Liver (tissue), 3 donors: ENCODE results near the gene MOSPD3.

ENCODE experiments used
- EGR1 ChIP-seq, 2 donors: IDR thresholded peaks; 2 replicates each; pipeline ENCODE4 v1.6.1; 2016 to 2018; ENCODE audit warnings: antibody characterized with exemption in 2 of 2, low read depth in 2 of 2
- GABPA ChIP-seq, 2 donors: IDR thresholded peaks in 1 of 2; conservative IDR thresholded peaks in 1 of 2; 2 replicates each; pipeline ENCODE4 v1.6.1; 2016; ENCODE audit warnings: antibody characterized with exemption in 2 of 2, mild to moderate bottlenecking in 1 of 2, moderate library complexity in 1 of 2
- TF ChIP-seq, protein P1 (sequence below): fragments of 150-350 bp; IDR thresholded peaks from 2 replicates; pipeline ENCODE4 v1.5.1; 2017; ENCODE audit warnings: improper control_type of control experiment, low read depth, low read length; ENCODE audit not compliant: missing input control
- TF ChIP-seq, protein P2 (sequence below): IDR thresholded peaks from 2 replicates; pipeline ENCODE4 v1.6.1; 2016; ENCODE audit warnings: antibody characterized with exemption, mild to moderate bottlenecking
- donor health status: healthy.
- donor health status: healthy.

DNA sequence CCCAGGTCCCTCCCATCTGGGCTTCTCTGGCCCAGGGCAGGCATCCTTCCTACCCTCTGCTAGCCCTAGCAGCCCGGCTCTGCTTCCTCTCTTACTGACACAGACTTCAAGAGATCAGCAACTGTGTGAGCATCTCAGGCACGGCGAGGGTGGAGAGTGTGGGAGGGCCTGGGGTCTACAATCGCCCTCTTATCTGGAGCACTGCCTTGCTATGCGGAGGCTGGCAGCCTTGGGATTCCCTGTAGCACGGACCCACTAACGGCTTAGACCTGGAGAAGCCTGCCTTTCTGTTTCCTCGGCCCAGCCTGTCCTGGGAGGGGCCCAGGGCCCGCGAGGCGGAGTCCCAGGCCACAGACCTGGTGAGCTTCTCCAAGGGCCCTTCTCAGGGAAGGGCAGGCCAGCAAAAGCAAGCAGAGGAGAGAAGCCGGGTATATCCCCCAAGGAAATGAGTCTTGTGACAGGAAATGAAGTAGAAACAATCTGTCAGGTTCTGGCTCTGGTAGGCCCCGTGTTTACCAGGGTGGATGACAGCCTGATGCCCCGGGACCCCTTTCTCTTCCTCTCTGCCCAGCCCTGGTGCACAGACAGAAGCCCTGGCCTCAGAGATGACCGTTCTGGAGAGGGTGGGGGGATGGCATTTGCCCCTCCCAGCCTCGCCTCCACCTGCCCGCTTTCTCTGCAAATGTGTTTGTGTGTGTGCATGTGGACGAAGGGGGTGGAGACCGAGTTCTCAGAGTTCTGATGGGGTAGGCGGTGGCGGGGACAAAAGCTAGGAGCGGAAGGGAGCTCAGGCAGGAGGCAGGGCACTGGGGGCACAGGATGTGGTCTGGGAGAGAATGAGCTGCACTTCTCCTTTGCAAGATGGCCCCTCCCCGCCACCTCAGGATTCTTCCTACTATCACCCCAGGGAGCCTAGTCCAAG is 28.9 kb upstream of the MOSPD3 start:
- TF ChIP-seq, protein P1, sequence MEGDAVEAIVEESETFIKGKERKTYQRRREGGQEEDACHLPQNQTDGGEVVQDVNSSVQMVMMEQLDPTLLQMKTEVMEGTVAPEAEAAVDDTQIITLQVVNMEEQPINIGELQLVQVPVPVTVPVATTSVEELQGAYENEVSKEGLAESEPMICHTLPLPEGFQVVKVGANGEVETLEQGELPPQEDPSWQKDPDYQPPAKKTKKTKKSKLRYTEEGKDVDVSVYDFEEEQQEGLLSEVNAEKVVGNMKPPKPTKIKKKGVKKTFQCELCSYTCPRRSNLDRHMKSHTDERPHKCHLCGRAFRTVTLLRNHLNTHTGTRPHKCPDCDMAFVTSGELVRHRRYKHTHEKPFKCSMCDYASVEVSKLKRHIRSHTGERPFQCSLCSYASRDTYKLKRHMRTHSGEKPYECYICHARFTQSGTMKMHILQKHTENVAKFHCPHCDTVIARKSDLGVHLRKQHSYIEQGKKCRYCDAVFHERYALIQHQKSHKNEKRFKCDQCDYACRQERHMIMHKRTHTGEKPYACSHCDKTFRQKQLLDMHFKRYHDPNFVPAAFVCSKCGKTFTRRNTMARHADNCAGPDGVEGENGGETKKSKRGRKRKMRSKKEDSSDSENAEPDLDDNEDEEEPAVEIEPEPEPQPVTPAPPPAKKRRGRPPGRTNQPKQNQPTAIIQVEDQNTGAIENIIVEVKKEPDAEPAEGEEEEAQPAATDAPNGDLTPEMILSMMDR = no peak
- TF ChIP-seq GABPA (IDR thresholded peaks at IDR 0.05 in 1 of 2, conservative IDR thresholded peaks at IDR 0.05 in 1 of 2) = no peak
- TF ChIP-seq, protein P2, sequence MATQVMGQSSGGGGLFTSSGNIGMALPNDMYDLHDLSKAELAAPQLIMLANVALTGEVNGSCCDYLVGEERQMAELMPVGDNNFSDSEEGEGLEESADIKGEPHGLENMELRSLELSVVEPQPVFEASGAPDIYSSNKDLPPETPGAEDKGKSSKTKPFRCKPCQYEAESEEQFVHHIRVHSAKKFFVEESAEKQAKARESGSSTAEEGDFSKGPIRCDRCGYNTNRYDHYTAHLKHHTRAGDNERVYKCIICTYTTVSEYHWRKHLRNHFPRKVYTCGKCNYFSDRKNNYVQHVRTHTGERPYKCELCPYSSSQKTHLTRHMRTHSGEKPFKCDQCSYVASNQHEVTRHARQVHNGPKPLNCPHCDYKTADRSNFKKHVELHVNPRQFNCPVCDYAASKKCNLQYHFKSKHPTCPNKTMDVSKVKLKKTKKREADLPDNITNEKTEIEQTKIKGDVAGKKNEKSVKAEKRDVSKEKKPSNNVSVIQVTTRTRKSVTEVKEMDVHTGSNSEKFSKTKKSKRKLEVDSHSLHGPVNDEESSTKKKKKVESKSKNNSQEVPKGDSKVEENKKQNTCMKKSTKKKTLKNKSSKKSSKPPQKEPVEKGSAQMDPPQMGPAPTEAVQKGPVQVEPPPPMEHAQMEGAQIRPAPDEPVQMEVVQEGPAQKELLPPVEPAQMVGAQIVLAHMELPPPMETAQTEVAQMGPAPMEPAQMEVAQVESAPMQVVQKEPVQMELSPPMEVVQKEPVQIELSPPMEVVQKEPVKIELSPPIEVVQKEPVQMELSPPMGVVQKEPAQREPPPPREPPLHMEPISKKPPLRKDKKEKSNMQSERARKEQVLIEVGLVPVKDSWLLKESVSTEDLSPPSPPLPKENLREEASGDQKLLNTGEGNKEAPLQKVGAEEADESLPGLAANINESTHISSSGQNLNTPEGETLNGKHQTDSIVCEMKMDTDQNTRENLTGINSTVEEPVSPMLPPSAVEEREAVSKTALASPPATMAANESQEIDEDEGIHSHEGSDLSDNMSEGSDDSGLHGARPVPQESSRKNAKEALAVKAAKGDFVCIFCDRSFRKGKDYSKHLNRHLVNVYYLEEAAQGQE = no peak
- no peak for TF ChIP-seq EGR1 (IDR thresholded peaks at IDR 0.05; ENCODE audit: low read depth in 2 of 2)
